SK-N-SH (cell line): ENCODE results near the gene SLC8A1. TPM values are rescaled to one million over a fixed set of nuclear protein-coding genes. Genes with fewer than 3 reads are reported as not detected.

Experiments
- CTCF ChIA-PET: fragments of 300-600, 350-600 bp; formaldehyde crosslinking; extraction: SDS; loops from one replicate; lab custom pipeline; 2021; lab: Yijun Ruan, JAX
- POLR2A ChIA-PET: fragments of 350-600 bp; sonication (Branson Sonifier 250); formaldehyde crosslinking; extraction: SDS; loops from one replicate; lab custom pipeline; 2020; ENCODE audit warnings: antibody characterized with exemption, inconsistent platforms; lab: Yijun Ruan, JAX
- DNase-seq: peaks from one replicate; pipeline ENCODE4 v3.0.0; 2012
- H2AFZ ChIP-seq: fragments of 200-600 bp; sonication (generic); 2 replicates; pipeline ENCODE4 v1.8.1; 2016; ENCODE audit warnings: antibody characterized with exemption, mild to moderate bottlenecking, low read depth
- H3F3A ChIP-seq: fragments of 200-600 bp; sonication (generic); replicated peaks from 2 replicates; pipeline ENCODE3; 2016; ENCODE audit warnings: antibody characterized with exemption, mild to moderate bottlenecking; ENCODE audit not compliant: insufficient read depth
- H3K27ac ChIP-seq, 2 experiments: fragments of 200-500 bp in 1 of 2; fragments of 200-600 bp in 1 of 2; sonication (Bioruptor generic) in 1 of 2; sonication (generic), shearing (Covaris generic) in 1 of 2; 2 replicates each; pipeline versions ENCODE4 v1.5.1 to v1.6.1; 2014 to 2016; ENCODE audit warnings: low read depth in 2 of 2, inconsistent platforms in 1 of 2, low read length in 1 of 2, mild to moderate bottlenecking in 1 of 2, mixed read lengths in 1 of 2
- H3K27me3 ChIP-seq: fragments of 200-600 bp; sonication (generic), shearing (Covaris generic); 2 replicates; pipeline ENCODE4 v1.6.1; 2016; ENCODE audit warnings: mixed run types; ENCODE audit not compliant: insufficient read depth
- H3K36me3 ChIP-seq, 2 experiments: fragments of 200-500 bp in 1 of 2; fragments of 200-600 bp in 1 of 2; sonication (Bioruptor generic) in 1 of 2; sonication (generic) in 1 of 2; replicated peaks in 1 of 2; 2 replicates each; pipeline versions ENCODE3 to v1.5.1; 2014 to 2016; ENCODE audit warnings: low read length in 1 of 2, mild to moderate bottlenecking in 1 of 2; ENCODE audit not compliant: insufficient read depth in 2 of 2, control insufficient read depth in 1 of 2
- H3K4me1 ChIP-seq, 2 experiments: fragments of 200-500 bp in 1 of 2; fragments of 200-600 bp in 1 of 2; sonication (Bioruptor generic) in 1 of 2; sonication (generic), shearing (Covaris generic) in 1 of 2; 2 replicates each; pipeline versions ENCODE4 v1.5.1 to v1.6.1; 2014 to 2016; ENCODE audit warnings: low read depth in 1 of 2, low read length in 1 of 2, mixed run types in 1 of 2; ENCODE audit not compliant: insufficient read depth in 2 of 2, control insufficient read depth in 1 of 2
- H3K4me2 ChIP-seq: fragments of 200-600 bp; sonication (generic), shearing (Covaris generic); 2 replicates; pipeline ENCODE4 v1.6.1; 2017; ENCODE audit warnings: mixed run types
- H3K4me3 ChIP-seq, 2 experiments: fragments of 200-500 bp in 1 of 2; fragments of 200-600 bp in 1 of 2; sonication (Bioruptor generic) in 1 of 2; sonication (generic), shearing (Covaris generic) in 1 of 2; 2 replicates each; pipeline versions ENCODE4 v1.5.1 to v1.8.1; 2014 to 2016; ENCODE audit warnings: low read depth in 2 of 2, inconsistent platforms in 1 of 2, low read length in 1 of 2, mild to moderate bottlenecking in 1 of 2, mixed read lengths in 1 of 2, moderate library complexity in 1 of 2
- H3K79me2 ChIP-seq: fragments of 200-600 bp; sonication (generic); 2 replicates; pipeline ENCODE4 v1.8.1; 2017; ENCODE audit warnings: mild to moderate bottlenecking; ENCODE audit not compliant: insufficient read depth
- H3K9ac ChIP-seq: fragments of 200-600 bp; sonication (generic); 2 replicates; pipeline ENCODE4 v1.6.1; 2017; ENCODE audit warnings: mixed run types
- H3K9me2 ChIP-seq: fragments of 200-600 bp; sonication (generic); 2 replicates; pipeline ENCODE4 v1.6.1; 2017; ENCODE audit warnings: mixed run types
- H3K9me3 ChIP-seq: fragments of 200-600 bp; sonication (generic); 2 replicates; pipeline ENCODE4 v1.6.1; 2017; ENCODE audit warnings: mixed run types, mild to moderate bottlenecking, moderate library complexity
- H4K20me1 ChIP-seq: fragments of 200-600 bp; sonication (generic); 2 replicates; pipeline ENCODE4 v1.6.1; 2017; ENCODE audit warnings: mild to moderate bottlenecking, mixed run types; ENCODE audit not compliant: insufficient read depth
- ELF1 ChIP-seq: IDR thresholded peaks from 2 replicates; pipeline ENCODE4 v1.4.0; 2012
- GABPA ChIP-seq: IDR thresholded peaks from 2 replicates; pipeline ENCODE4 v1.4.0; 2012; ENCODE audit warnings: low read depth, mild to moderate bottlenecking
- GATA2 ChIP-seq: sonication (generic); formaldehyde crosslinking; IDR thresholded peaks from 2 replicates; pipeline ENCODE4 v1.5.0; 2020; ENCODE audit warnings: mild to moderate bottlenecking, missing genetic modification reagents
- IRF3 ChIP-seq: fragments of 150-350 bp; IDR thresholded peaks from 2 replicates; pipeline ENCODE4 v1.6.1; 2016; ENCODE audit warnings: mild to moderate bottlenecking, low read depth, low read length
- JUND ChIP-seq: IDR thresholded peaks from 2 replicates; pipeline ENCODE4 v1.4.0; 2012
- MEF2A ChIP-seq: IDR thresholded peaks from 2 replicates; pipeline ENCODE4 v1.4.0; 2012; ENCODE audit warnings: low read depth, borderline replicate concordance
- MXI1 ChIP-seq: IDR thresholded peaks from 2 replicates; pipeline ENCODE4 v1.6.1; 2012; ENCODE audit warnings: mild to moderate bottlenecking, low read depth, low read length, improper control_type of control experiment
- NRF1 ChIP-seq: IDR thresholded peaks from 2 replicates; pipeline ENCODE4 v1.6.1; 2012; ENCODE audit warnings: low read depth, mild to moderate bottlenecking, low read length
- PBX3 ChIP-seq: IDR thresholded peaks from 2 replicates; pipeline ENCODE4; 2012
- POLR2AphosphoS5 ChIP-seq: IDR thresholded peaks from 2 replicates; pipeline ENCODE4 v1.6.1; 2012; ENCODE audit warnings: low read depth, low read length
- RAD21 ChIP-seq: IDR thresholded peaks from 2 replicates; pipeline ENCODE4 v1.6.1; 2012; ENCODE audit warnings: mild to moderate bottlenecking, low read length
- REST ChIP-seq: IDR thresholded peaks from 2 replicates; pipeline ENCODE4 v1.6.1; 2012; ENCODE audit warnings: mild to moderate bottlenecking, low read depth, low read length, moderate library complexity
- RFX5 ChIP-seq: IDR thresholded peaks from 2 replicates; pipeline ENCODE4 v1.6.1; 2012; ENCODE audit warnings: mild to moderate bottlenecking, improper control_type of control experiment, low read length
- RXRA ChIP-seq: IDR thresholded peaks from 2 replicates; pipeline ENCODE4 v1.4.0; 2012; ENCODE audit warnings: low read depth, mild to moderate bottlenecking, borderline replicate concordance
- SIN3A ChIP-seq: IDR thresholded peaks from 2 replicates; pipeline ENCODE4 v1.6.1; 2012; ENCODE audit warnings: low read depth, mild to moderate bottlenecking, low read length, moderate library complexity, borderline replicate concordance
- TAF1 ChIP-seq: IDR thresholded peaks from 2 replicates; pipeline ENCODE4 v1.6.1; 2012; ENCODE audit warnings: low read depth, mild to moderate bottlenecking, low read length, moderate library complexity, borderline replicate concordance
- TCF12 ChIP-seq: IDR thresholded peaks from 2 replicates; pipeline ENCODE4 v1.4.0; 2012
- YY1 ChIP-seq: IDR thresholded peaks from 2 replicates; pipeline ENCODE4 v1.4.0; 2012; ENCODE audit warnings: low read depth, mild to moderate bottlenecking
- WGBS: methylation state at CpG from one replicate; pipeline ENCODE4 v1.1.6; 2017; ENCODE audit warnings: low lambda C conversion rate; 5-methylcytosine and 5-hydroxymethylcytosine counted together
- polyA plus RNA-seq, 3 experiments: library from polyadenylated mRNA; depleted of rRNA; stranded (reverse); fragments of >200 nt; gene quantifications; 2 replicates each; pipeline ENCODE4 v1.2.3, GENCODE V29; 2012

The SLC8A1 gene
- polyA plus RNA-seq, 1 of the 3 experiments (the other 2 are of a cell fraction), result 3.2 TPM

- H3K36me3 ChIP-seq, result no peaks in the 10 kb centered on the region
- ChIA-PET POLR2A (no interaction called here), CTCF (interaction anchor here (1.0 kb wide), 1 partner anchor 35 kb away, joined by 3 read pairs; no protein-coding TSS in a partner anchor)
- no peaks in the 10 kb centered on the region for H3K9me3 ChIP-seq
- 61% methylated on average over 1 of the region's 1 CpG for WGBS
- H3K4me1 ChIP-seq, result no peaks in the 10 kb centered on the region; a peak in 2 of 4 replicates
- TF ChIP-seq YY1 (no peak), RXRA (no peak), PBX3 (no peak), MXI1 (no peak), ELF1 (no peak), IRF3 (no peak), REST (no peak), SIN3A (no peak), POLR2AphosphoS5 (no peak), GABPA (no peak), RAD21 (no peak), TAF1 (no peak), JUND (no peak), TCF12 (no peak), RFX5 (no peak), NRF1 (no peak), GATA2 (no peak), MEF2A (no peak)
- no peak overlapping the region for H3K4me2 ChIP-seq
- H3K27me3 ChIP-seq, result no peaks in the 10 kb centered on the region
- no peak overlapping the region for H3K9ac ChIP-seq
- no peaks in the 10 kb centered on the region for H3F3A ChIP-seq
- H4K20me1 ChIP-seq, result no peaks in the 10 kb centered on the region
- H2AFZ ChIP-seq, result no peak overlapping the region
- H3K9me2 ChIP-seq, result no peaks in the 10 kb centered on the region
- H3K27ac ChIP-seq, result no peak overlapping the region
- no peak for DNase-seq
- no peak overlapping the region for H3K4me3 ChIP-seq
- no peaks in the 10 kb centered on the region for H3K79me2 ChIP-seq
These were observed 240.9 kb downstream of the SLC8A1 start for GRCh38 chr2:40210968-40211353.
